IMR-90 (cell line): Measurements from ENCODE around the gene FAM53C. TPM values are rescaled to one million over a fixed set of nuclear protein-coding genes. Genes with fewer than 3 reads are reported as not detected.

Experiments
- ATAC-seq: fragments of 200-7000 bp; cut with Tn5 transposase; 2 replicates; pipeline ENCODE4 v1.9.1; 2020; ENCODE audit warnings: low read depth, mild to moderate bottlenecking, moderate library complexity
- BruUV-seq: library from RNA; stranded (reverse); fragments of 400-500 nt; replicated peaks from 2 replicates; lab custom pipeline; 2021; lab: Mats Ljungman, UMichigan
- CTCF ChIA-PET: fragments of 300-600 bp; formaldehyde crosslinking; extraction: SDS; loops from one replicate; lab custom pipeline; 2021; ENCODE audit warnings: antibody characterized with exemption; lab: Yijun Ruan, JAX
- POLR2A ChIA-PET: fragments of 300-600 bp; sonication (Branson Sonifier 250); formaldehyde crosslinking; loops from one replicate; lab custom pipeline; 2022; ENCODE audit warnings: antibody characterized with exemption; ENCODE audit not compliant: unreplicated experiment; lab: Charles Lee
- DNase-seq: peaks from one replicate; pipeline ENCODE4 v3.0.0; 2013
- H2AFZ ChIP-seq: replicated peaks from 2 replicates; pipeline ENCODE3; 2013; ENCODE audit warnings: low read length, mild to moderate bottlenecking; ENCODE audit not compliant: poor library complexity
- H2AK5ac ChIP-seq: 2 replicates; pipeline ENCODE4 v1.6.1; 2013; ENCODE audit warnings: low read depth, low read length, inconsistent platforms
- H2AK9ac ChIP-seq: replicated peaks from 2 replicates; pipeline ENCODE3; 2013; ENCODE audit warnings: mild to moderate bottlenecking, low read depth, low read length, moderate library complexity; ENCODE audit not compliant: poor library complexity
- H2BK120ac ChIP-seq: 2 replicates; pipeline ENCODE4 v1.6.1; 2013; ENCODE audit warnings: low read depth, low read length, inconsistent platforms
- H2BK15ac ChIP-seq: 3 replicates; pipeline ENCODE4 v1.6.1; 2013; ENCODE audit warnings: low read depth, low read length, inconsistent platforms
- H2BK20ac ChIP-seq: 2 replicates; pipeline ENCODE4 v1.6.1; 2013; ENCODE audit warnings: low read depth, mild to moderate bottlenecking, inconsistent platforms, low read length, moderate library complexity
- H2BK5ac ChIP-seq: 2 replicates; pipeline ENCODE4 v1.6.1; 2013; ENCODE audit warnings: mild to moderate bottlenecking, low read depth, low read length, inconsistent platforms; ENCODE audit not compliant: poor library complexity, severe bottlenecking
- H3K14ac ChIP-seq: replicated peaks from 2 replicates; pipeline ENCODE4 v1.6.1; 2013; ENCODE audit warnings: low read depth, low read length, inconsistent platforms
- H3K18ac ChIP-seq: 2 replicates; pipeline ENCODE4 v1.6.1; 2013; ENCODE audit warnings: low read depth, low read length, control low read depth
- H3K23ac ChIP-seq: 2 replicates; pipeline ENCODE4 v1.6.1; 2013; ENCODE audit warnings: low read depth, low read length, inconsistent platforms
- H3K27ac ChIP-seq: 2 replicates; pipeline ENCODE4 v1.5.1; 2013; ENCODE audit warnings: mild to moderate bottlenecking, control low read depth, low read length; ENCODE audit not compliant: insufficient read depth
- H3K27me3 ChIP-seq: 2 replicates; pipeline ENCODE4 v1.6.1; 2013; ENCODE audit warnings: low read length; ENCODE audit not compliant: control insufficient read depth, insufficient read depth
- H3K36me3 ChIP-seq: 2 replicates; pipeline ENCODE4 v1.6.1; 2013; ENCODE audit warnings: low read length, mixed read lengths; ENCODE audit not compliant: control insufficient read depth, insufficient read depth
- H3K4ac ChIP-seq: 2 replicates; pipeline ENCODE4 v1.6.1; 2013; ENCODE audit warnings: low read depth, low read length, inconsistent platforms
- H3K4me1 ChIP-seq: 2 replicates; pipeline ENCODE4 v1.6.1; 2013; ENCODE audit warnings: low read length, mixed read lengths; ENCODE audit not compliant: control insufficient read depth, insufficient read depth
- H3K4me2 ChIP-seq: 2 replicates; pipeline ENCODE4 v1.6.1; 2013; ENCODE audit warnings: low read depth, mild to moderate bottlenecking, control low read depth, low read length, moderate library complexity
- H3K4me3 ChIP-seq: 2 replicates; pipeline ENCODE4 v1.5.1; 2013; ENCODE audit warnings: low read depth, mild to moderate bottlenecking, control low read depth, low read length, moderate library complexity; ENCODE audit not compliant: insufficient read depth
- H3K56ac ChIP-seq: 2 replicates; pipeline ENCODE4 v1.6.1; 2013; ENCODE audit warnings: low read length, inconsistent platforms; ENCODE audit not compliant: insufficient read depth; ENCODE audit errors: extremely low read depth
- H3K79me1 ChIP-seq, 2 experiments: 2 replicates each; pipeline ENCODE4 v1.6.1; 2013; ENCODE audit warnings: low read length in 2 of 2, inconsistent platforms in 1 of 2, low read depth in 1 of 2
- H3K9ac ChIP-seq: 2 replicates; pipeline ENCODE4 v1.6.1; 2013; ENCODE audit warnings: low read depth, low read length, control low read depth
- H3K9me1 ChIP-seq: 2 replicates; pipeline ENCODE4 v1.6.1; 2013; ENCODE audit warnings: low read length, inconsistent platforms; ENCODE audit not compliant: insufficient read depth
- H3K9me3 ChIP-seq: 2 replicates; pipeline ENCODE4 v1.6.1; 2013; ENCODE audit warnings: low read length; ENCODE audit not compliant: control insufficient read depth, insufficient read depth
- H4K20me1 ChIP-seq: 2 replicates; pipeline ENCODE4 v1.6.1; 2013; ENCODE audit warnings: low read length, inconsistent platforms; ENCODE audit not compliant: insufficient read depth
- H4K5ac ChIP-seq: 2 replicates; pipeline ENCODE4 v1.6.1; 2013; ENCODE audit warnings: mild to moderate bottlenecking, low read depth, low read length, control low read depth
- H4K8ac ChIP-seq, 2 experiments: 2 replicates each; pipeline ENCODE4 v1.6.1; 2013; ENCODE audit warnings: low read depth in 2 of 2, low read length in 2 of 2, control low read depth in 1 of 2, inconsistent platforms in 1 of 2
- H4K91ac ChIP-seq: 2 replicates; pipeline ENCODE4 v1.6.1; 2013; ENCODE audit warnings: low read depth, low read length, inconsistent platforms; ENCODE audit not compliant: insufficient read depth
- FOS ChIP-seq: fragments of 150-350 bp; IDR thresholded peaks from 2 replicates; pipeline ENCODE4 v1.6.1; 2016; ENCODE audit warnings: low read depth, low read length
- WGBS, 2 experiments: methylation state at CpG; one replicate each; pipeline versions ENCODE4 v1.1.5 to v1.1.7; 2013; ENCODE audit warnings: missing lambda C conversion rate in 2 of 2; ENCODE audit not compliant: insufficient read length in 1 of 2; ENCODE audit errors: extremely low coverage in 2 of 2; 5-methylcytosine and 5-hydroxymethylcytosine counted together
- dilution Hi-C: fragments of 300-500 bp; cut with HindIII; formaldehyde crosslinking; loops from one replicate; pipeline ENCODE4 v1.14.3; 2018; ENCODE audit warnings: low sequenced_read_pairs; ENCODE audit not compliant: unreplicated experiment
- in situ Hi-C: fragments of 300-500 bp; cut with MboI; formaldehyde crosslinking; loops from 3 replicates; pipeline ENCODE4 v1.14.3; 2019; ENCODE audit warnings: low sequenced_read_pairs, inconsistent platforms, mixed read lengths
- intact Hi-C: fragments of 100-400 bp; cut with micrococcal nuclease; formaldehyde crosslinking; loops from 2 replicates; pipeline ENCODE4 v1.10.0; 2022
- polyA plus RNA-seq, 3 experiments: library from polyadenylated mRNA; depleted of rRNA; stranded (reverse); fragments of >200 nt; gene quantifications; 2 replicates each; pipeline ENCODE4 v1.2.3, GENCODE V29; 2012; ENCODE audit warnings: low replicate concordance in 1 of 3
- total RNA-seq: library from RNA; depleted of rRNA; stranded (reverse); fragments of >200 nt; gene quantifications from 2 replicates; pipeline ENCODE4 v1.2.3, GENCODE V29; 2012

The FAM53C gene
- total and polyA plus RNA-seq, 2 of the 4 experiments (the other 2 are of a cell fraction) = 21.5 to 25.6 TPM

GRCh38 chr5:138305797-138306196 is 32.3 kb upstream of the FAM53C start:
- Histone ChIP-seq H2BK5ac (no peak overlapping the region), H3K4me1 (no peaks in the 10 kb centered on the region), H2AK5ac (no peak overlapping the region), H3K18ac (no peak overlapping the region), H3K79me1 (peaks cover 0 to 4% of the 10 kb centered on the region in 2 experiments; a peak in 2 of 4 replicates), H3K9me3 (no peaks in the 10 kb centered on the region), H2AFZ (no peak overlapping the region), H4K8ac (no peak overlapping the region), H4K5ac (no peak overlapping the region), H3K56ac (no peak overlapping the region), H3K4me2 (no peak overlapping the region), H2BK20ac (no peak overlapping the region), H3K4me3 (no peak overlapping the region), H3K9me1 (0 out of 2 replicates have a peak, but pooled peaks cover 2% of the 10 kb centered on the region), H3K36me3 (no peaks in the 10 kb centered on the region; the same call in 1 of the 2 replicates), H3K4ac (no peak overlapping the region), H4K20me1 (no peaks in the 10 kb centered on the region), H2BK15ac (no peak overlapping the region), H3K27me3 (no peaks in the 10 kb centered on the region), H3K27ac (no peak overlapping the region), H4K91ac (no peak overlapping the region), H2AK9ac (no peak overlapping the region), H3K9ac (no peak overlapping the region), H3K23ac (no peak overlapping the region), H2BK120ac (no peak overlapping the region), H3K14ac (no peak overlapping the region)
- DNase-seq (no peak), ATAC-seq (no peak)
- dilution Hi-C loops (no loop called here), in situ Hi-C loops (no loop called here), intact Hi-C loops (no loop called here)
- ChIA-PET POLR2A (no interaction called here), CTCF (no interaction called here)
- WGBS, 2 experiments = 83% methylated on average over 1 of the region's 1 CpG; no CpG with 5 or more reads in 1 of the 2 experiments
- BruUV-seq = no TSS peak
- no peak for TF ChIP-seq FOS
